GM18502 (cell line): ENCODE results near the gene XRCC3.

Experiments
- ATAC-seq: cut with Tn5 transposase; IDR thresholded peaks from one replicate; pipeline ENCODE4 v1.9.1; 2021; ENCODE audit warnings: mild to moderate bottlenecking; ENCODE audit not compliant: unreplicated experiment, poor library complexity

XRCC3 gene

GRCh38 chr14:103708750-103709187 is 6.5 kb downstream of the XRCC3 start:
- no peak for ATAC-seq

GRCh38 chr14:103707329-103708263 is 7.7 kb downstream of the XRCC3 start:
- ATAC-seq: no peak

GRCh38 chr14:103706551-103707328 is 8.5 kb downstream of the XRCC3 start:
- no peak for ATAC-seq

DNA sequence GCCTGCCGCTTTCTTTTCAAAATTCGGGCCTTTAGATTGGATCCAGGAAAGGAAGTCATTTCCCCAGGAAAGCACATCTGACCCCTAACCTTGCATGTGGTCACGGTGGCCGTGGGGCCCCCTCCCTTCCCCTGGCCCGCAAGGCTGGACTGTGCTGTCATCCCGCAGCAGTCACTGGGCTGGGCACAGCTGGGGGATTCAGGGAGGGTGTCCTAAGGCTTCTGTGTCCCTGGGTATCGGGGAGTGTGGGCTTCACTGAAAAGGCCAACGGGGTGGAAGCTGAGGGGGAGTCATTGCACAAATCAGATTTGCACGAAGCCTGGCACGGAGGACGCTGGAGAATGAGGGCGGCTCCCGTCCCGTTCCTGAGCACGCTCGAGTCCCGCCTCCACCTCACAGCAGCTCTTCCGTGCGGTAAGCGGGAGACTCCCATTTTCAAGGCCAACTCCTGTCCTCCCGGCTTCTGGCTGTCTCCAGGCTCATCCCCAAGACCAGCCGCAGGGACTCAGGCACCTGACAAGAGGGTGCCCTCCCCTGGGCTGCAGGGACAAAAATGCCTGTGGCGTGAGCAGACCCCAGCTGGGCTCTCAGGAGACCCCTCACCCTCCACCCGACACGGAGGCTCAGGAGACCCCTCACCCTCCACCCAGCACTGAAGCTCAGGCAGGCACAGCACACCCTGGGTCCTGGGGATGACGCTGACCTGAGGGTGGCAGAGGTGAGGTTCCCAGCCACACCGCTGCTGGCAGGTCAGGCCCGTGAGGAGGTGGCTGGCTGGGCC is 9.6 kb downstream of the XRCC3 start:
- no peak for ATAC-seq

GRCh38 chr14:103705118-103705503 is 10.1 kb downstream of the XRCC3 start:
- ATAC-seq: no peak

DNA sequence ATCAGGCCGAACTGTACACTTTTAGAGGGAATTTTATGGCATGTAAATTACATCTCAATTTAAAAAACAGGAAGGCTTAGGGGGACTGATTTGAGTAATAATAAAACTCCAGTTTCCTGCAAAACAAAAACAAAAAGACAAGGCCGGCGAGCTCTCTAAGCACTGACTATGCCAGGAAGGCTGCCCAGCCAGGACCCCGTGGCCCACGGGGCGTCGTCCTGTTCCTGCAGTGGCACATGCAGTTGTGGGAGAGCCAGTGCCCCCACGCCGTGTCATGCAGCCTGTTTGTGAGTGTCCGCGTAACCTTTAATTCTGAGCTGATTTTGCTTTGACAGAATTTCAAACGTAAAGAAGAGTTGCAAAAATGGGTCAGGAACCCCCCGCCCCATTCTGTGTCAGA is 10.5 kb downstream of the XRCC3 start:
- ATAC-seq: no peak

DNA sequence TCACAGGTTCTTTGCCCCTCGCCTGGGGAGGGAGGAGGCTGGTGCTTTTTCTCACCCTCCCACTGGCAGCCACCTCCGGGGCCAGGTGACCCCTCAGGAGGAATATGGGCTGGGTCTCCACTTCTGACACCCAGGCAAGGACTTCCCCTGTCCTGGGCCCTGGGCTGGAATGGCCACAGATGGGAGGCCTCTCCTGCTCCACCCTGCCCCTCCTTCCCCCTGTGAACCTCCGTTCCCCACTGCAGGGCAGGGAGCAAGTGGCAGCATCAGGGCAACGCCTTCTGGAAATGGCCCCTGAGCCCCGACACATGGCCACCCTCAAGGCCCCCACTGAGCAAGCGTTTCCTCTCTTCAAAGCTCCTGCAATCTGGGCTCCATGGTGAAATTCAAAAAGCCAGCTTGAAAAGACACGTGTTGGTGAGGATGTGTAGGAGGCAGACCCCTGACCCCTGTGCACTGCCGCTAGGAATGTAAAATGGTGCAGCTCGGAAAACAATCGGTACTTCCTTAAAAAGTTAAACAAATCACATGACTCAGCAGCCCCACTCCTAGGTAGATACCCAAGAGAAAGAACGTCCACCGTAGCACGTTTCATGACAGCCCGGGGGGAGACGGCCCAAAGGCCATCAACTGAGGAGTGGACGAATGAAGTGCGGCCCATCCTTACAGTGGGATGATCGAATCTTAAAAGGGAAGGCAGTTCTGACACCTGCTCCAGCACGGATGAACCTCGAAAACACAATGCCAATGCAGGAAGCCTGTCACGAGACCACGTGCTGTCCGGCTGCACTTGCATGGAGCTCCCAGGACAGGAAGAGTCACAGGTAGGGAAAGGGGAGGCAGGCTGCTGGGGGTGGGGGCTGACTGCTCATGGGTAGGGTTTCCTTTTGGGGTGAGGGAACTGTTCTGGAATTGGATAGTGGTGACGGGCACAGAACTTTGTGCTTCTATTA is 11.5 kb downstream of the XRCC3 start:
- no peak for ATAC-seq

GRCh38 chr14:103702497-103703432 is 12.5 kb downstream of the XRCC3 start:
- ATAC-seq: no peak

DNA sequence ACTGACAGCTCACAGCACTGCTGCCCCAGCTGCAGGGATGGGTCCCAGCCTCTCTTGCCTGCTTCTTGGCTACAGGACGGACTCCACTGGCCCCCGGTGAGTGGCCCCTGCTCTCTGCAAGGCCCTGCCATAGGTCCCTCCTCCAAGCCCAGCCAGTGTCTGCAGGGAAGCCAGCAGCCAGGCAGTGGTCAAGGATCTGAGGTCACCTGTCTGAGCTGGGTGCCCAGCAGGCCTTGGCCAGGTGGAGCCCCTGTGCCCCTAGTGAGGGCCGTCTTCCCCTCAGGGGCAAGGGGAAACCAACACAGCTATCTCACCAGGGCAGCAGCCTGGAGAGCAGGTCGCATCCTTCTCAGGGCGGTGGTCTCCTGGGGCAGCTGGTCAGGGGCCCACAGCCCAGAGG is 13.2 kb downstream of the XRCC3 start:
- no peak for ATAC-seq

- ATAC-seq: no peak
Measured at GRCh38 chr14:103700753-103701490, 14.3 kb downstream of the XRCC3 start.

- no peak for ATAC-seq
Measured at GRCh38 chr14:103699901-103700752, 15.1 kb downstream of the XRCC3 start.

DNA sequence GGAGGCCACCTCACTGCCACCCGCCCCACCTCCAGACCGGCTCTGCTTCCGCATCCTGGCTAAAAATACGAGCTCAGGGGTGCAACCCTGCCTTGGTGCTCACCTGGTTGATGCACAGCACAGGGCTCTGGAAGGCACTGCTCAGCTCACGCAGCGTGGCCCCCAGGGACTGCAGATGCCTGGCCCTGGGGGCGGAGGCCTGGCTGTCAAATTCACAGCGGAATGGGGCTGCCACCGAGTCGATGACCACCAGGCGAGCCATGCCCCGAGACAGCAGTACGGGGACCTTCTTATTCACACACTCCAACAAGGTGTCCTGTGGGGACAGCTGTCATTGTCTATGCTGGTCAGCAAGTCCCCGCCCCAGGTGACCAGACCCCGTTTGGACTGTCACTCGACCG is 16.0 kb downstream of the XRCC3 start:
- no peak for ATAC-seq

DNA sequence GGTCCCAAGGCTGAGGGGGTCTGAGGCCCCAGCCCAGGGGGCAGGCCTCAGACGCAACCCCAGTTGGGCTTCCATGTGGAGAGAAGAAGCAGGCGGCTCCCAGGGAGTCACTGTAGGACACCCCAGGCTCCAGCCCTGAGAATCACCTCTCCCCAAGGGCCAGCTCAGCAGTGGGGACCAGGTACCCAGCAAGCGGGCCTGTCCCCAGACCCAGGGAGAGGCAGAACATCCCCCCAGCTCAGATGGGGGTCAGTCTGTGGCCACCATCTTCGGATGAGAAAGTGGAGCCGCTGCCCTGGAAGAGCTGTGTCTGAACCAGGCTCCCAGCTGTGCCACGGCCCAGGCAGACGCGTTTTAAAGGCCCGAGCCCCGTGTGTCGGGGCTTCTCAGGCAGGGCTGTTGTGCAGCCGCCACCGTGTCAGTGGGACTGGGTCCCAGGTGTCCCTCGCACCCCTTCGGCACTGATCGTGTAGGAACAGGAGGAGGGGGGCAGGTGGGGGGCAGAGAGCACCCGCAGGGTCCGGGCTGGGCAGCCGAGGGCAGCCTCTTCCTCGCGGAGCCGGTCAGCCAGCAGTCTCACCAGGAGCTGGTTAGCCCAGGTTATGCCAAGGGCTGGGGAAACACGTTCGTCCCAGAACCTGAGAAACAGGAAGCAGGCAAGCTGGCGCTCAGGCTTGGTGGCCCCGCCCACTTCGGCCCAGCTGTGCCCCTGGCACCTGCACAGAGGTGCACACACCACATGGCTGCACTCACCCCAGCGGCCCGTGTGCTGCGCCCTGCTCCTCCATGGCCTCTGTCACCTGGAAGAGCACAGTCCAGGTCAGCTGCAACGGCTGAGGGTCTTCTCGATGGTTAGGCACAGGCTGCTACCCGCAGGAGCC is 16.6 kb downstream of the XRCC3 start:
- no peak for ATAC-seq

GRCh38 chr14:103697603-103698379 is 17.5 kb downstream of the XRCC3 start:
- no peak for ATAC-seq

GRCh38 chr14:103697206-103697602 is 18.0 kb downstream of the XRCC3 start:
- ATAC-seq: no peak
